Stimulated activated CD8-positive, alpha-beta memory T cell treated with anti-CD3 and anti-CD28 coated beads, Interleukin-4, amount 100 ng/mL, for 24 hours (primary cell): ENCODE measurements around the gene PEX14.
A peak's percentile ranks its signal among the peaks of the same experiment; 100 is the strongest.
"Not testable (repeated sequence)": the region's sequence is repeated elsewhere in the genome, so short reads cannot be mapped to it uniquely, and the experiment has no call there.

Source experiments
- DNase-seq: peaks from one replicate; pipeline ENCODE4 v3.0.0-alpha.2; 2020; ENCODE audit warnings: low read depth

The PEX14 gene, protein sequence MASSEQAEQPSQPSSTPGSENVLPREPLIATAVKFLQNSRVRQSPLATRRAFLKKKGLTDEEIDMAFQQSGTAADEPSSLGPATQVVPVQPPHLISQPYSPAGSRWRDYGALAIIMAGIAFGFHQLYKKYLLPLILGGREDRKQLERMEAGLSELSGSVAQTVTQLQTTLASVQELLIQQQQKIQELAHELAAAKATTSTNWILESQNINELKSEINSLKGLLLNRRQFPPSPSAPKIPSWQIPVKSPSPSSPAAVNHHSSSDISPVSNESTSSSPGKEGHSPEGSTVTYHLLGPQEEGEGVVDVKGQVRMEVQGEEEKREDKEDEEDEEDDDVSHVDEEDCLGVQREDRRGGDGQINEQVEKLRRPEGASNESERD

DNA sequence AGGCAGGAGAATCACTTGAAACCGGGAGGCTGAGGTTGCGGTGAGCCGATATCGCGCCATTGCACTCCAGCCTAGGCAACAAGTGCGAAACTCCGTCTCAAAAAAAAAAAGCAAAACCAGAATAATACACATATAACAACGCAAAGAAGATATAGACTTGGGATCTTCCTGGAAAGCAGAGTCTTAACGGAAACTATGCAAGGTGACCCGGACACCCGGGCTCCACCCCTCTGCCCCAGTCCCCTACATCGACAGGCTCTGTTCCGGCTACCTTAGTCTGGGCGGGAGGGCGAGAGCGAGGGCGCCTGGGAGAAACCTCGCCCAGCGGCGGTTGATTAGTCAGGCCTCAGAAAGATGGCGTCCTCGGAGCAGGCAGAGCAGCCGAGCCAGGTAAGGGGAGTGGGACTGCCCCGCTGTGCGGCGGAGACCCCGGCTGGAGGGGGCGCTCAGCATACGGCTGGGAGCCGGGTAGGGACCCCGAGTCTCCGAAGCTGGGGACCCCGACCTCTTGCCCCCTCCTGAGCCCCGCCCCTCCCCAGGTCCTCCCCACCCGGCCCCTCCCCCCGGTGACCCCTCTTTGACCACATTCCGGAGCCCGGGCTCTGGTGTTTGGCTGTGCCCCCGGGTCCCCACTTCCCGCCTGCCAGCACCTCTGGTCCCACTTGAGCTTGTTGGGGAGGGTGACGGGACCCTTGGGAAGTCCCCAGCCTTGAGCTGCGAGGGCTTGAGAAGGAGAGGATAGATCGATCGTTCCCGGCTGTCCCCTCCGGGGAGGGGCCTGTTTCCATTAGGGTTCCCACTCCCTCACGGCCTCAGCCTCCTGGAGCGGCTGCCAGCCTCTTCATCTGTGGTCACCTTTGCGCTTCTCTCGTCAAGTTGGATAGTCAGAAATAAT is at the start of gene PEX14:
PEX14 (plus strand) TSS at position 338 of the 895 bp plus-strand sequence; CDS start at position 355, 17 bp downstream.
- DNase-seq: peak; percentile 78

DNA sequence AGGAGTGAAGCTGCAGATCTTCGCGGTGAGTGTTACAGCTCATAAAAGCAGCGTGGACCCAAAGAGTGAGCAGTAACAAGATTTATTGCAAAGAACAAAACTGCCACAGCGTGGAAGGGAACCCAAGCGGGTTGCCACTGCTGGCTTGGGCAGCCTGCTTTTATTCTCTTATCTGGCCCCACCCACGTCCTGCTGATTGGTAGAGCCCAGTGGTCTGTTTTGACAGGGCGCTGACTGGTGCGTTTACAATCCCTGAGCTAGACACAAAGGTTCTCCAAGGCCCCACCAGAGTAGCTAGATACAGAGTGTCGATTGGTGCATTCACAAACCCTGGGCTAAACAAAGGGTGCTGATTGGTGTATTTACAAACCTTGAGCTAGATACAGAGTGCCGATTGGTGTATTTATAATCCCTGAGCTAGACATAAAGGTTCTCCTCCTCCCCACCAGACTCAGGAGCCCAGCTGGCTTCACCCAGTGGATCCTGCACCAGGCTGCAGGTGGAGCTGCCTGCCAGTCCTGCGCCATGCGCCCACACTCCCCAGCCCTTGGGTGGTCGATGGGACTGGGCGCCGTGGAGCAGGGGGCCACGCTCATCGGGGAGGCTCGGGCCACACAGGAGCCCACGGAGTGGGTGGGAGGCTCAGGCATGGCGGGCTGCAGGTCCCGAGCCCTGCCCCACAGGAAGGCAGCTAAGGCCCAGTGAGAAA is 48.8 kb upstream of the PEX14 start:
- not testable (repeated sequence) for DNase-seq

DNA sequence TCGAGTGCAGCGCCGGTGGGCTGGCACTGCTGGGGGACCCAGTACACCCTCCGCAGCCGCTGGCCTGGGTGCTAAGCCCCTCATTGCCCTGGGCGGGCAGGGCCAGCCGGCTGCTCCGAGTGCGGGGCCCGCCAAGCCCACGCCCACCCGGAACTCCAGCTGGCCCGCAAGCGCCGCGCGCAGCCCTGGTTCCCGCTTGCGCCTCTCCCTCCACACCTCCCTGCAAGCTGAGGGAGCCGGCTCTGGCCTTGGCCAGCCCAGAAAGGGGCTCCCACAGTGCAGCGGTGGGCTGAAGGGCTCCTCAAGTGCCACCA is 48.3 kb upstream of the PEX14 start:
- DNase-seq: not testable (repeated sequence)

DNA sequence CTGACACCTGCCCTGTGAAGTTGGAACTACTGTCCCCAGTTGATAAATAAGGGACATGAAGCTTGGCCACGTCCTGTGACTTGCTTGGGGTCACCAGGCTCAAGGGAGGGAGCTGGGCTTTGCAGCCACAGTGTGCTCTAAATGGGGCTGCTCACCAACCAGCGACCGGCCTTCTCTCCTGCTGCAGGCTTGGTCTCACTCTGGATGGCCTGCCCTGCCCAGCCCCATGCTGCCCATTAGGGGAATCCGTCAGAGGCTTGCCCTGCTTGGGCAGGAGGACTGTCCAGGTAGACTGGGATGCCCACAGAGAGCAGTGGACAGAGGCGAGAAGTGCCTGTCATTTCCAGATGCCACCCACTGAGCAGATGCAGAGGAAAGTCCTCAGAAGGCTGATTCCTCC is 45.8 kb upstream of the PEX14 start:
- no peak for DNase-seq

- DNase-seq: no peak
Observed at GRCh38 chr1:10429868-10430215, 44.9 kb upstream of the PEX14 start.

GRCh38 chr1:10430216-10431069 is 44.3 kb upstream of the PEX14 start, which contains the start of gene CENPS:
Gene CENPS, plus strand, starts transcription at chr1:10430433. Its CDS starts 85 bp downstream, at chr1:10430518.
- peak; percentile 95 for DNase-seq

- no peak for DNase-seq
Observed at GRCh38 chr1:10431070-10431730, 43.5 kb upstream of the PEX14 start.

GRCh38 chr1:10432910-10433700 is 41.6 kb upstream of the PEX14 start:
- DNase-seq: no peak

- DNase-seq: no peak
Observed at GRCh38 chr1:10433790-10434189, 41.0 kb upstream of the PEX14 start.

DNA sequence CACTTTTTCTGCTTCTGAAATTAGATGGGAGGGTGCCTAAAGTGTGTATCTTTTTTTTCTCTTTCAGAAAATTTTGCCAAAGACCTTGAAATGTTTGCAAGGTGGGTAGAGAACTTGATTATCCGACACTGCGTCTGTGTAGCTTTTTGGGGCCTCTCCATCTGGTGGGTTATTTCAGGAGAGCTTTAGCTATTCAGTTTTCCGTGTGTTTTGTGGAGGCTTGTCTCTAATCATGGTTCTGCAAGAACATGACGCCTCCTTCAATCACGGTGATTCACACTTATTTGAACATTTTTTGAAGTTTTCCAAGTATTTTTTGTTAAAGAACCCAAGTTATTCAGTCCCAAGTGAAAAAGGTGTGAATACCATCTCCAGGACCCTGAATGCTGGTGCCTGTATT is 40.2 kb upstream of the PEX14 start:
- DNase-seq: no peak

DNA sequence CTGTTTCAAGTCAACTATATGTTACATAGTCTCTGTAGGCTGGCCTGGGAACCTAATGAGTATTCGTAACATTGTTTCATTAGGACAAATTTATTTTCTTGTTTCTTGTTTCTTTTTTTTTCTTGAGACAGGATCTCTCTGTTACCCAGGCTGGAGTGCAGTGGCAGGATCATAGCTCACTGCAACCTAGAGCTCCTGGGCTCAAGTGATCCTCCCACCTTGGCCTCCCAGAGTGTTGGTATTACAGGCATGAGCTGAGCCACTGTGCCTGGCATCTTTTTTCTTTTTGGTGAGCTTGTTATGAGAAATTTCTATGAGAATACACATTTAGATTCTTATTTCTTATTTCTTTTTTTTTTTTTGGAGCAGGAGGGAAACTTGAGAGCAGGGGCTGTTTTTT is 37.7 kb upstream of the PEX14 start:
- DNase-seq: no peak

- no peak for DNase-seq
Observed at GRCh38 chr1:10438677-10439163, 36.0 kb upstream of the PEX14 start.

GRCh38 chr1:10440305-10440704 is 34.4 kb upstream of the PEX14 start:
- no peak for DNase-seq

- no peak for DNase-seq
Observed at GRCh38 chr1:10440794-10441193, 34.0 kb upstream of the PEX14 start.

GRCh38 chr1:10444248-10444647 is 30.5 kb upstream of the PEX14 start:
- no peak for DNase-seq

GRCh38 chr1:10444795-10445397 is 29.9 kb upstream of the PEX14 start:
- DNase-seq: no peak

DNA sequence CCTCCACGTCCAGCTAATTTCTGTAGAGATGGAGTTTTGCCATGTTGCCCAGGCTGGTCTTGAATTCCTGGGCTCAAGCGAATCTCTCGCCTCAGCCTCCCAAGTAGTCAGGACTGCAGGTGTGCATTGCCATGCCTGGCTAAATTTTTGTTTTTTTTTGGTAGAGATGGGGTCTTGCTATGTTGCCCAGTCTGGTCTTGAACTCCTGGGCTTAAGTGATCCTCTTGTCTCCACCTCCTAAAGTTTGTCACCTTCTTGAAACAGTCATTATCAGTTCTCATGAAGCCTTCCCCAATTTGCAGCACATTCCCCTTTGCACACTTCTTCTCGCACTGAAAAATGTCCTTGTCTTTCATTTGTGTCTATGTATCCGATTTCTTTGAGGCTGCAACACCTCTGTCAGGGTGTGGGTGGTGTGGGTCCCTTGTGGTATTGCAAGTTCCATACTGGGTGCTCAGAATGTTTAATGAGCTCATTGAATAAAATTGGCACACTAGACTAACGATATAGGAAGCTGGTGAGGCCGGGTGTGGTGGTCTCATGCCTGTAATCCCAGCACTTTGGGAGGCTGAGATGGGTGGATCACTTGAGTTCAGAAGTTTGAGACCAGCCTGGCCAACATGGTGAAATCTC is 27.8 kb upstream of the PEX14 start:
- no peak for DNase-seq

DNA sequence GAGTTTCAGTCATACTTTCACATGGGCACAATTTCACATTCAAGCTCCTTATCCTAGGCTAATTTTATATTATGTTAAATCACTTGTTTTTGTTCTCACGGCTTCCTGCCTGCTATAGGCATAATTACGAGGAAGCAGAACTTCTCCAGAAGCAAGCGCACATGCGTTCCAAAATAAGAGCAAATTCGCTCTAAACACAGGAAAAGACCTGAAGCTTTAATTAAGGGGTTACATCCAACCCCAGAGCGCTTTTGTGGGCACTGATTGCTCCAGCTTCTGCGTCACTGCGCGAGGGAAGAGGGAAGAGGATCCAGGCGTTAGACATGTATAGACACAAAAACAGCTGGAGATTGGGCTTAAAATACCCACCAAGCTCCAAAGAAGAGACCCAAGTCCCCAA is 25.0 kb upstream of the PEX14 start, which contains the start of gene CORT:
CORT (plus strand) TSS at position 281 of the 400 bp plus-strand sequence. CDS start 193 bp downstream, outside the sequence.
- DNase-seq: no peak
